KG1 (cell line): ENCODE results near the gene BACE1-AS.
"Not testable (repeated sequence)": the region's sequence is repeated elsewhere in the genome, so short reads cannot be mapped to it uniquely, and the experiment has no call there.

Source experiments
- DNase-seq: peaks from one replicate; lab custom pipeline; 2025; lab: John Stamatoyannopoulos, UW

BACE1-AS gene

GRCh38 chr11:117290809-117291396 lies at the start of gene BACE1-AS:
Gene BACE1-AS, plus strand, starts transcription at chr11:117291346.
- no peak for DNase-seq

- DNase-seq, result no peak
These were observed 42.8 kb upstream of the BACE1-AS start for GRCh38 chr11:117248341-117248740.

GRCh38 chr11:117249571-117249970 lies 41.6 kb upstream of the BACE1-AS start:
- no peak for DNase-seq

- no peak for DNase-seq
These were observed 39.6 kb upstream of the BACE1-AS start for GRCh38 chr11:117251506-117251905.

- no peak for DNase-seq
These were observed 35.2 kb upstream of the BACE1-AS start for GRCh38 chr11:117255966-117256365.

- no peak for DNase-seq
These were observed 34.6 kb upstream of the BACE1-AS start for GRCh38 chr11:117256573-117256972.

GRCh38 chr11:117258576-117258975 lies 32.6 kb upstream of the BACE1-AS start:
- DNase-seq, result no peak

GRCh38 chr11:117259417-117259816 lies 31.7 kb upstream of the BACE1-AS start:
- DNase-seq, result no peak

- DNase-seq, result not testable (repeated sequence)
These were observed 26.4 kb upstream of the BACE1-AS start for GRCh38 chr11:117264624-117265323.

- DNase-seq, result no peak
These were observed 25.4 kb upstream of the BACE1-AS start for GRCh38 chr11:117265745-117266144.

- DNase-seq, result no peak
These were observed 21.3 kb upstream of the BACE1-AS start for GRCh38 chr11:117269856-117270255.

- no peak for DNase-seq
These were observed 19.9 kb upstream of the BACE1-AS start for GRCh38 chr11:117271208-117271607.

- DNase-seq, result not testable (repeated sequence)
These were observed 19.0 kb upstream of the BACE1-AS start for GRCh38 chr11:117272175-117272574.

GRCh38 chr11:117273550-117274289 lies 17.4 kb upstream of the BACE1-AS start:
- no peak for DNase-seq

- DNase-seq, result no peak
These were observed 12.8 kb upstream of the BACE1-AS start for GRCh38 chr11:117278347-117278746.

GRCh38 chr11:117279711-117280376 lies 11.3 kb upstream of the BACE1-AS start:
- no peak for DNase-seq

- DNase-seq, result no peak
These were observed 10.0 kb upstream of the BACE1-AS start for GRCh38 chr11:117281159-117281558.

- no peak for DNase-seq
These were observed 9.3 kb upstream of the BACE1-AS start for GRCh38 chr11:117281869-117282268.

GRCh38 chr11:117282956-117283355 lies 8.2 kb upstream of the BACE1-AS start:
- no peak for DNase-seq

- DNase-seq, result no peak
These were observed 7.1 kb upstream of the BACE1-AS start for GRCh38 chr11:117284053-117284452.

- DNase-seq, result no peak
These were observed 4.6 kb upstream of the BACE1-AS start for GRCh38 chr11:117286588-117286987.

- DNase-seq, result no peak
These were observed 3.5 kb upstream of the BACE1-AS start for GRCh38 chr11:117287668-117288067.

GRCh38 chr11:117289795-117290194 lies 1.4 kb upstream of the BACE1-AS start:
- no peak for DNase-seq
